ENCODE data around the gene ATP2C2.
"Not testable (repeated sequence)": the region's sequence is repeated elsewhere in the genome, so short reads cannot be mapped to it uniquely, and the experiment has no call there.

ATP2C2 gene

DNA sequence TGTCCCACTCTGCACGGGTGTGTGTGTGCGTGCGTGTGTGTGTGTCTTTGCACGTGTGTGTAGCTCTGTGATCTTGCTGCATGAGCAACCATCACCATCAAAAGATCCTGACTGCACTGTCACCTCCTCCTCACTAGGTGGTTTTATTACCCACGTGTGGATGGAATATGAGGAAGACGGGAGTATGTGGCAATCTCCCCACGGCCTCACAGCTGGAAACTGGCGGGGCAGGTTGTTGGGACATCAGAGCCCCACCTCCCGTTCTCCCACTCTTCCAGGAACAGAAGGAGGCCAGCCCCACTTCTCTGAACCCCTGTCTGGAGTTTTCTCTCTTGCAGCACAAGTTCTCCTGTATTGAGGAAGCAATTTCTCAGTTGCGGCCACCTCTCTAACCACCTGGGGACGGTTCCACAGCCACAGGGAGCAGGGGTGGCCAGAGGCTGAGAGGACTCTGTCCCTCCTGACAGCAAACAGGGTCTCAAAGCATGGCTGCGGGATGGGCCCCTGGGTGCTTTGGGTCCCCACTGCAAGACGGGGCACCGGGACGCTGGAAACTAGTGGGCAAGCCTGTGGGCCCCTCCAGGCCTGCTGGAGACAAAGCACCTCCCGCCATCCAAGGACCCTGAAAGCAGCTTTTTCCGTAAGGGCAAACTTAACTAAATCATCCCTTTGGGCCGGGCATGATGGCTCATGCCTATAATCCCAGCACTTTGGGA is 27.9 kb upstream of the ATP2C2 start:
- H3K27me3 ChIP-seq (ENCODE audit: control insufficient read depth, insufficient read depth, low read length) = no peaks in the 10 kb centered on the region
- H3K4me1 ChIP-seq (ENCODE audit: control insufficient read depth, insufficient read depth, low read length) = no peaks in the 10 kb centered on the region
- H3K9ac ChIP-seq (ENCODE audit: low read depth, low read length) = no peak overlapping the region
- H3K36me3 ChIP-seq (ENCODE audit: control insufficient read depth, insufficient read depth, low read length) = no peaks in the 10 kb centered on the region
- H3K4me3 ChIP-seq (ENCODE audit: low read depth, low read length) = no peak overlapping the region
- no peak overlapping the region for H3K27ac ChIP-seq (ENCODE audit: low read depth, low read length)
- no peaks in the 10 kb centered on the region for H3K9me3 ChIP-seq (ENCODE audit: control insufficient read depth, insufficient read depth, low read length)

GRCh38 chr16:84341528-84342295 is 26.6 kb upstream of the ATP2C2 start:
- H3K4me3 ChIP-seq (ENCODE audit: low read depth, low read length) = no peak overlapping the region
- H3K4me1 ChIP-seq (ENCODE audit: control insufficient read depth, insufficient read depth, low read length) = no peaks in the 10 kb centered on the region
- no peaks in the 10 kb centered on the region for H3K36me3 ChIP-seq (ENCODE audit: control insufficient read depth, insufficient read depth, low read length)
- no peak overlapping the region for H3K27ac ChIP-seq (ENCODE audit: low read depth, low read length)
- no peaks in the 10 kb centered on the region for H3K27me3 ChIP-seq (ENCODE audit: control insufficient read depth, insufficient read depth, low read length)
- H3K9me3 ChIP-seq (ENCODE audit: control insufficient read depth, insufficient read depth, low read length) = no peaks in the 10 kb centered on the region
- no peak overlapping the region for H3K9ac ChIP-seq (ENCODE audit: low read depth, low read length)

DNA sequence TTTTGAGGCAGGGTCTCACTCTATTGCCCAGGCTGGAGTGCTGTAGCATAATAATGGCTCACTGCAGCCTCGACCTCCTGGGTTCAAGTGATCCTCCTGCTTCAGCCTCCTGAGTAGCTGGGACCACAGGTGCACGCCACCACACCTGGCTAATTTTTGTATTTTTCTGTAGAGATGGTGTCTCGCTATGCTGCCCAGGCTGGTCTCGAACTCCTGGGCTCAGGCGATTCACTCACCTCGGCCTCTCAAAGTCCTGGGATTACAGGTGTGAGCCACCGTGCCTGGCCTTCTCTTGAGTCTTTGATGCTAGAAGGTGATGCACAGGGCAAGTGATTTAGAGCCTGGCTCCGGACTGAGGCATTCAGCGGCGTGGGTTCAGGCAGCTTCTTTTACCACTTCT is 24.5 kb upstream of the ATP2C2 start:
- H3K9ac ChIP-seq (ENCODE audit: low read depth, low read length); H3K27me3 ChIP-seq (ENCODE audit: control insufficient read depth, insufficient read depth, low read length): not testable (repeated sequence)

GRCh38 chr16:84344781-84345180 is 23.6 kb upstream of the ATP2C2 start:
- no peak overlapping the region for H3K4me3 ChIP-seq (ENCODE audit: low read depth, low read length)
- no peaks in the 10 kb centered on the region for H3K27me3 ChIP-seq (ENCODE audit: control insufficient read depth, insufficient read depth, low read length)
- H3K36me3 ChIP-seq (ENCODE audit: control insufficient read depth, insufficient read depth, low read length) = no peaks in the 10 kb centered on the region
- no peaks in the 10 kb centered on the region for H3K9me3 ChIP-seq (ENCODE audit: control insufficient read depth, insufficient read depth, low read length)
- no peak overlapping the region for H3K27ac ChIP-seq (ENCODE audit: low read depth, low read length)
- no peaks in the 10 kb centered on the region for H3K4me1 ChIP-seq (ENCODE audit: control insufficient read depth, insufficient read depth, low read length)
- H3K9ac ChIP-seq (ENCODE audit: low read depth, low read length) = no peak overlapping the region

More for the DNA sequence above, 24.5 kb upstream of the ATP2C2 start:
- not testable (repeated sequence) for H3K27ac ChIP-seq (ENCODE audit: low read depth, low read length); H3K9me3 ChIP-seq (ENCODE audit: control insufficient read depth, insufficient read depth, low read length); H3K4me1 ChIP-seq (ENCODE audit: control insufficient read depth, insufficient read depth, low read length); H3K36me3 ChIP-seq (ENCODE audit: control insufficient read depth, insufficient read depth, low read length); H3K4me3 ChIP-seq (ENCODE audit: low read depth, low read length)

- Histone ChIP-seq H3K9ac (ENCODE audit: low read depth, low read length) (no peak overlapping the region), H3K4me1 (ENCODE audit: control insufficient read depth, insufficient read depth, low read length) (no peaks in the 10 kb centered on the region), H3K4me3 (ENCODE audit: low read depth, low read length) (no peak overlapping the region), H3K36me3 (ENCODE audit: control insufficient read depth, insufficient read depth, low read length) (no peaks in the 10 kb centered on the region), H3K27me3 (ENCODE audit: control insufficient read depth, insufficient read depth, low read length) (no peaks in the 10 kb centered on the region), H3K9me3 (ENCODE audit: control insufficient read depth, insufficient read depth, low read length) (no peaks in the 10 kb centered on the region), H3K27ac (ENCODE audit: low read depth, low read length) (no peak overlapping the region)
Measured at GRCh38 chr16:84347161-84347560, 21.2 kb upstream of the ATP2C2 start.

DNA sequence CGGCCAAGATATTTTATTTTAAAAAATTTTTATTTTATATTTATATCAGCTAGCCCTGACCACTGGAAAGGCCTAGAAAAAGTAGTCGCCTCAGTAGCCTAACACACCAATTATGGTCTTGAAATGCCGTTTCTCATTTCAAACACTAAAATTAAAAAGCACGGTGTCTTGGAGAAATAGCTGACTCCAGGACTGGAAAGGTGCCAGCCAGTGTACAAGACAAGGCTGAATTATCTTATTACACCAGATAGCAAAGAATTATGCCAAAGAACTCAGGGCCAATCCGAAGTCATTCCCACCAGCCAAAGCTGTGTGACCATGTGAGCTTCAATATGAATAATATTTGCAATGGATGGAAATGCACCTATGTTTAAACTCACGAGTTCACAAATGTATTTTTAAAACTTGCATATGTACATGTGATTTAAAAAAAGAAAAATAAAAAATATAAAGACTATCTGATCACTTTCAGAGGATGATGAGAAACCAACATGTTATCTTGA is 19.9 kb upstream of the ATP2C2 start:
- Histone ChIP-seq H3K27me3 (ENCODE audit: control insufficient read depth, insufficient read depth, low read length) (no peaks in the 10 kb centered on the region), H3K9ac (ENCODE audit: low read depth, low read length) (no peak overlapping the region), H3K4me1 (ENCODE audit: control insufficient read depth, insufficient read depth, low read length) (no peaks in the 10 kb centered on the region), H3K36me3 (ENCODE audit: control insufficient read depth, insufficient read depth, low read length) (no peaks in the 10 kb centered on the region), H3K4me3 (ENCODE audit: low read depth, low read length) (no peak overlapping the region), H3K27ac (ENCODE audit: low read depth, low read length) (no peak overlapping the region), H3K9me3 (ENCODE audit: control insufficient read depth, insufficient read depth, low read length) (no peaks in the 10 kb centered on the region)

GRCh38 chr16:84349862-84350684 is 18.3 kb upstream of the ATP2C2 start:
- Histone ChIP-seq H3K27me3 (ENCODE audit: control insufficient read depth, insufficient read depth, low read length) (no peaks in the 10 kb centered on the region), H3K27ac (ENCODE audit: low read depth, low read length) (no peak overlapping the region), H3K9ac (ENCODE audit: low read depth, low read length) (no peak overlapping the region), H3K4me3 (ENCODE audit: low read depth, low read length) (no peak overlapping the region), H3K9me3 (ENCODE audit: control insufficient read depth, insufficient read depth, low read length) (no peaks in the 10 kb centered on the region), H3K36me3 (ENCODE audit: control insufficient read depth, insufficient read depth, low read length) (no peaks in the 10 kb centered on the region), H3K4me1 (ENCODE audit: control insufficient read depth, insufficient read depth, low read length) (no peaks in the 10 kb centered on the region)

DNA sequence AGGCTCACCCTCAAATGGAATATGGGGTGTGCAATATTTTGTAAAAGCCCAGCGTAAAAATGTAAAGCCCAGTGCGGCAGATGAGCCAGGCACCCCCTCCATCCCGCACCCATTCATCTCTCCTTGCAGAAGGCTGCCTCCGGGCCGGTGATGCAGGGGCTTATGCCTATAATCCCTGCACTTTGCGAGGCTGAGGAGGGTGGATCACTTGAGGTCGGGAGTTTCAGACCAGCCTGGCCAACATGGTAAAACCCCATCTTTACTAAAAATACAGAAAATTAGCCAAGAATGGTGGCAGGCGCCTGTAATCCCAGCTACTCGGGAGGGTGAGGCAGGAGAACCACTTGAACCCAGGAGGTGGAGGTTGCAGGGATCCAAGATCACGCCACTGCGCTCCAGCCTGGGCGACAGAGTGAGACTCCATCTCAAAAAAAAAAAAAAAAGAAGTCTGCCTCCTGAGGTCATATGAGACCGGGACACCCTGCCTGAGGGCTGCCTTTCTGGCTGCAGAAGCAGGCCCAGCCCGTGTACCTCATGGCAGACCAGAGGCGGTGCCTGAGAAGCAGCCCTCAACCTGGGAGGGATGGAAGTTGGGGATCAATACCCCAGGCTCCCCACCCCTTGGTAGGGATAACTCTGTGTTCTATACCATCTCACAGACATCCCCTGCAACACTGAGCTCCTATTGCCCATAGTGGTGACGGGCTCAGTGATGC is 17.5 kb upstream of the ATP2C2 start:
- Histone ChIP-seq H3K4me3 (ENCODE audit: low read depth, low read length) (no peak overlapping the region), H3K9ac (ENCODE audit: low read depth, low read length) (no peak overlapping the region), H3K9me3 (ENCODE audit: control insufficient read depth, insufficient read depth, low read length) (no peaks in the 10 kb centered on the region), H3K27me3 (ENCODE audit: control insufficient read depth, insufficient read depth, low read length) (no peaks in the 10 kb centered on the region), H3K36me3 (ENCODE audit: control insufficient read depth, insufficient read depth, low read length) (no peaks in the 10 kb centered on the region), H3K27ac (ENCODE audit: low read depth, low read length) (no peak overlapping the region), H3K4me1 (ENCODE audit: control insufficient read depth, insufficient read depth, low read length) (no peaks in the 10 kb centered on the region)

- Histone ChIP-seq H3K4me1 (ENCODE audit: control insufficient read depth, insufficient read depth, low read length) (no peaks in the 10 kb centered on the region), H3K9me3 (ENCODE audit: control insufficient read depth, insufficient read depth, low read length) (no peaks in the 10 kb centered on the region), H3K4me3 (ENCODE audit: low read depth, low read length) (no peak overlapping the region), H3K27ac (ENCODE audit: low read depth, low read length) (no peak overlapping the region), H3K36me3 (ENCODE audit: control insufficient read depth, insufficient read depth, low read length) (no peaks in the 10 kb centered on the region), H3K27me3 (ENCODE audit: control insufficient read depth, insufficient read depth, low read length) (no peaks in the 10 kb centered on the region), H3K9ac (ENCODE audit: low read depth, low read length) (no peak overlapping the region)
Measured at GRCh38 chr16:84351630-84352029, 16.7 kb upstream of the ATP2C2 start.

- no peaks in the 10 kb centered on the region for H3K9me3 ChIP-seq (ENCODE audit: control insufficient read depth, insufficient read depth, low read length)
- H3K36me3 ChIP-seq (ENCODE audit: control insufficient read depth, insufficient read depth, low read length) = no peaks in the 10 kb centered on the region
- no peak overlapping the region for H3K27ac ChIP-seq (ENCODE audit: low read depth, low read length)
- H3K4me3 ChIP-seq (ENCODE audit: low read depth, low read length) = no peak overlapping the region
- no peak overlapping the region for H3K9ac ChIP-seq (ENCODE audit: low read depth, low read length)
- no peaks in the 10 kb centered on the region for H3K4me1 ChIP-seq (ENCODE audit: control insufficient read depth, insufficient read depth, low read length)
- H3K27me3 ChIP-seq (ENCODE audit: control insufficient read depth, insufficient read depth, low read length) = no peaks in the 10 kb centered on the region
Measured at GRCh38 chr16:84354306-84354705, 14.0 kb upstream of the ATP2C2 start.
